NCI-H774 (cell line): ENCODE data around the gene BCORL1.

Experiments used
- DNase-seq: peaks from one replicate; lab custom pipeline; 2025; lab: John Stamatoyannopoulos, UW

Gene BCORL1

GRCh38 chrX:130009658-130010223, 27.3 kb downstream of the BCORL1 start:
- DNase-seq, result no peak

- DNase-seq, result no peak
Observed at GRCh38 chrX:130012683-130013082, 30.2 kb downstream of the BCORL1 start.

GRCh38 chrX:130013661-130014060, 31.2 kb downstream of the BCORL1 start:
- DNase-seq, result no peak

DNA sequence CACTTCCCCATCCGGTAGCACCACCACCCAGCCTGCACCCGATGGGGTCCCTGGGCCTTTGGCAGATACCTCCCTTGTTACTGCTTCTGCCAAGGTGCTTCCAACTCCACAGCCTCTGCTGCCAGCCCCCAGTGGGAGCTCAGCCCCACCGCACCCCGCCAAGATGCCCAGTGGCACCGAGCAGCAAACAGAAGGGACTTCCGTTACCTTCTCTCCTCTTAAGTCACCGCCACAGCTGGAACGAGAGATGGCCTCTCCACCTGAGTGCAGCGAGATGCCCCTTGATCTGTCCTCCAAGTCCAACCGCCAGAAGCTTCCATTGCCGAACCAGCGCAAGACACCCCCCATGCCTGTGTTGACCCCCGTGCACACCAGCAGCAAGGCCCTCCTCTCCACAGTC, 31.9 kb downstream of the BCORL1 start:
- DNase-seq, result no peak

DNA sequence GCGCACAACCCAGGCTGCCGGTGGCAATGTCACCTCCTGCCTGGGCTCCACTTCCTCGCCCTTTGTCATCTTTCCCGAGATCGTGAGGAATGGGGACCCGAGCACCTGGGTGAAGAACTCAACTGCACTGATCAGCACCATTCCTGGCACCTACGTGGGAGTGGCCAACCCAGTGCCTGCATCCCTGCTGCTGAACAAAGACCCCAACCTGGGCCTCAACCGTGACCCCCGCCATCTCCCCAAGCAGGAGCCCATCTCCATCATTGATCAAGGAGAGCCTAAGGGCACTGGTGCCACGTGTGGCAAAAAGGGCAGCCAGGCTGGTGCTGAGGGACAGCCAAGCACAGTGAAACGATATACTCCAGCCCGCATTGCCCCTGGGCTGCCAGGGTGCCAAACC, 32.3 kb downstream of the BCORL1 start:
- no peak for DNase-seq

GRCh38 chrX:130015181-130015580, 32.7 kb downstream of the BCORL1 start:
- no peak for DNase-seq

GRCh38 chrX:130018143-130018542, 35.7 kb downstream of the BCORL1 start:
- no peak for DNase-seq

GRCh38 chrX:130020661-130021324, 38.4 kb downstream of the BCORL1 start:
- no peak for DNase-seq

DNA sequence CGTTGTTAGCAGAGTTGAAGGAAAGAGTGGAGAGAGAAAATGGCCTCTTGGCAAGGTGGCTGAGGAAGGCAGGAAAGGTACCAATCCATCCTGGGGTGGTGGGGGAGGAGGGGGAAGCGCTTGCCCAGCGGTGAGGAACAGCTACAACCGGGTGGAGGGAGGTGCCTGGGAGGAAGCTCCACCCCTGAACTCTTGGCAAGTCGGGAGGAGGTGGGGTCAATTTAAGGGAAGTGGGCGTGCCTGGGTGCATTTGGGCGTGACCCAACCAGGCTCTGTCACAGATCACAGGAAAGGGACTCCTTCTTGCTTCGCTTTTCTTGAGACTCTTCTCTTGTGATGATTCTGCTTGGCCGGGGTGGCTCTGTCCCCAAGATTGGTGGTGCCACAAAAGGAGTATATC, 41.7 kb downstream of the BCORL1 start:
- no peak for DNase-seq

- DNase-seq, result no peak
Observed at GRCh38 chrX:130025256-130025655, 42.8 kb downstream of the BCORL1 start.

DNA sequence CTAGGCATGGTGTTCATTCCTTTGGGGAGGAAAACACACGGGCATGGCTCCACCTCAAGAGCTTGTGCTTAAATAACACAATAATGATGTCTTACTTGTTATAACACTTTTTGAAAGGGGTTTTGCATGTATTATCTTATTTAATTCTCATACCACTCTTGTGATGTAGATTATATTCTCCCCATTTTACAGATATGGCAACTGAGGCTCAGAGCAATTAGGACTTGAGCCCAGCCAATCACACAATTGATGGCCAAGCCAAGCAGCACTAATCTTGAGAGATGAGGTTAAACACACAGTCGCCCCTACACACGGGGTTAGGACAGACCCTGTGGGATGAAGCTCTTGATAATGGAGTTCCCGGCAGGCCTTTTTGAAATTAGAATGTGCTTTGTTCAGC, 45.1 kb downstream of the BCORL1 start:
- no peak for DNase-seq

GRCh38 chrX:130028196-130028595, 45.8 kb downstream of the BCORL1 start:
- DNase-seq, result peak; percentile 7

- DNase-seq, result no peak
Observed at GRCh38 chrX:130030826-130031225, 48.4 kb downstream of the BCORL1 start.

GRCh38 chrX:130032552-130032951, 50.1 kb downstream of the BCORL1 start:
- no peak for DNase-seq

GRCh38 chrX:130034178-130034577, 51.7 kb downstream of the BCORL1 start:
- DNase-seq, result no peak

DNA sequence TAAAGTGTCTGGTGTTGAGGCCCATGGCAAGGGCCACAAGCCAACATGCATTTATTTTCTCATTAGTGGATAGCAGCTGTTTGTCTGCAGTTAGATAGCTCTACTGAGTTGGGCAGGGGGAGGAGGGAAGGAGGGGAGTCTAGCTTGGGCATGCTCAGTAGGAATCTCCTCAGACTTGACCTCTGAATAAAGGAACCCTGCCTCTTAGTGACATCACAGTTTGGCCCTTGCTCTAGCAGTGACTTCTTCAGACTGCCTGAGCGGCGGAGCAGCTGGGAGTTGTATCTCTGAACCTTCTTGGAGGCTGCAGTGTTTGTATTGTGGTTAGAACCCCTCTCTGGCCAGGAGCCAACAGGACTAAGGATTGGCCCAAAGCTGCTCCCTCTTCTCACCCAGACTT, 57.4 kb downstream of the BCORL1 start:
- DNase-seq, result no peak

GRCh38 chrX:130047416-130047815, 65.0 kb downstream of the BCORL1 start:
- DNase-seq, result no peak

DNA sequence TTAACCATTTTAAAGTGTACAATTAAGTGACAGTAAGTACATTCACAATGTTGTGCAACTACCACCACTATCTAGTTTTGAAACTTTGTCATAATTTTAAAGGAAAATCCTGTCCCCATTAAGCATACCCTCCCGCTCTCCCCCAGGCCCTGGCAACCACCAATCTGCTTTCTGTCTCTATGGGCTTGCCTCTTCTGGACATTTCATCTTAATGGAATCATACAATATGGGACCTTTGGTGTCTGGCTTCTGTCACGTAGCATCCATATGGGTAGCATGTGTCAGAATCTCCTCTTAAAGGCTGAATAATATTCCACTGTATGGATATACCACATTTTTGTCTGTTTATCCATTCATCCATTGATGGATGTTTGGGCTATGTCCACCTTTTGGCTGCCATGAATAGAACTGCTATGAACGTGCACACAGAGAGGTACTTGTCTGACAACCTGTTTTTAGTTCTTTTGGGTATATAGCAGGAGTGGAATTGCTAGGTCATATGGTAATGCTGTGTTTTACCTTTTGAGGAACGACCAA, 66.3 kb downstream of the BCORL1 start:
- DNase-seq, result no peak

- no peak for DNase-seq
Observed at GRCh38 chrX:130049821-130050220, 67.4 kb downstream of the BCORL1 start.

DNA sequence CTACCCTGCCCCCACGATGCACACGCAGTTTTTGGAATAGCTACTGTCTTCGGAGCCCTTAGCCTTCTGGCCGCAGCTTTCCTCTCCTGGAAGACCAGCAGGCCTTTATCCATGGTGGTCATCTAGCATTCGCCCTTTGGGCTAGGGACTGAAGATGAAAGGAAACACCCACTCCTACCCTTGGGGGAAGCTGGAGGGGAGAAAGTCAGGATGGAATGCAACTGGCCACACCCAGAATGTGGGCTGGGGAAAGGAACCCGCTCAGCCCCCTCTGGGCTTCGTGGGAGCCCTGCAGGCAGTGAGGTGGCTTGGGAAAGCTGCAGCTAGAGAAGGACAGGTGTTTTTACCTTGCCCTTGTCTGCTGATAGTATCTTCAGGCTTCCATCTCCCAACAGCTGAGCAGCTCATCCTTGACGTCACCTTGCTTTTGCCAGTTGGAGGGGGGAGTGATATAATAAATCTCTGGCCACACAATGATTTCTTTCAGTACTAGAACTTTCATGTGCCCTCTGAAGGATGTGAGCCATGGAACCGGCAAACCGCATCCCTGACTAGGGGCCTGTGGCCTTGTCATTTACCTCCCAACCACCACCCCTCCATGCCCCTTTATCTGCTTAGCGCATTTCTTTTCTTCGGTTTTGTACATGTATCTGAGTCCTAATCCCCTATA, 68.9 kb downstream of the BCORL1 start:
- DNase-seq, result no peak

GRCh38 chrX:130053236-130053635, 70.8 kb downstream of the BCORL1 start:
- no peak for DNase-seq

DNA sequence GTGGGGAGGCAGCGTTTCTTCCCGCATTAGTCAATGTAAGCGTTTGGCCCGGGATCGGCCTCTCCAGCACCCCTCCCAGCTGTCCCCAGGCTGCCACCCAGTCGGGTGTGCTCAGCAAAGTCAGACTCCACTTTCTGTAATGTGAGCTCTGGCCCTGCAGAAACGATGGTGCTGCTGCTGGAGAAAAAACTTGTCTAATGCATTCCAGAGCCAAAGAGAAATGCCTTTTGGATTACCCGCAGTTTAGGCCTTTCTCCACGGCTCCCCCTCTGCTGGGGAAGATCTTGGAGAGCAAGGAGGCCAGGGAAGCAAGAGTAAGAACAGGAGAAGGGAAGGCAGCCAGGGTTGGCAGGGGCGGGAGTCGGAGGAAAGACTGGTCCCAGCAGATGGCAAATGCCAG, 72.7 kb downstream of the BCORL1 start:
- no peak for DNase-seq

DNA sequence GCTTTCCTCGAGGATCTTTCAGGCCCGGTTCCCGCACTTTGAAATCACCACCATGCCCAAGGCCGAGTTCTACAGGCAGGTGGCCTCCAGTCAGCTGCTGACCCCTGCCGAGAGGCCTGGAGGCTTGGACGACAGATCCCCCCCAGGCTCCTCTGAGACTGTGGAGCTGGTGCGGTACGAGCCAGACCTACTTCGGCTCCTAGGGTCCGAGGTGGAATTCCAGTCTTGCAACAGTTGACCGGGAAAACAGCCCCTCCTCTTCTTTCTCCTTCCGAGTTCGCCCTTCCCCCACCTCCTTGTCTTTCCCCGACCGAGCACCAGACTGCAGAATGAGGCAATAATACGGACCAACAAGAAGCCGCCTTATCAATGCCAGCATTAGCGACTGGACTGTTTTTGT, 73.5 kb downstream of the BCORL1 start:
- no peak for DNase-seq
